Activated CD8-positive, alpha-beta memory T cell treated with anti-CD3 and anti-CD28 coated beads for 4 hours (primary cell): ENCODE results near the gene LPCAT1.

ENCODE experiments used
- DNase-seq, 2 donors: peaks; one replicate each; pipeline ENCODE4 v3.0.0-alpha.2; 2020; ENCODE audit warnings: low read depth in 2 of 2

LPCAT1 gene

DNA sequence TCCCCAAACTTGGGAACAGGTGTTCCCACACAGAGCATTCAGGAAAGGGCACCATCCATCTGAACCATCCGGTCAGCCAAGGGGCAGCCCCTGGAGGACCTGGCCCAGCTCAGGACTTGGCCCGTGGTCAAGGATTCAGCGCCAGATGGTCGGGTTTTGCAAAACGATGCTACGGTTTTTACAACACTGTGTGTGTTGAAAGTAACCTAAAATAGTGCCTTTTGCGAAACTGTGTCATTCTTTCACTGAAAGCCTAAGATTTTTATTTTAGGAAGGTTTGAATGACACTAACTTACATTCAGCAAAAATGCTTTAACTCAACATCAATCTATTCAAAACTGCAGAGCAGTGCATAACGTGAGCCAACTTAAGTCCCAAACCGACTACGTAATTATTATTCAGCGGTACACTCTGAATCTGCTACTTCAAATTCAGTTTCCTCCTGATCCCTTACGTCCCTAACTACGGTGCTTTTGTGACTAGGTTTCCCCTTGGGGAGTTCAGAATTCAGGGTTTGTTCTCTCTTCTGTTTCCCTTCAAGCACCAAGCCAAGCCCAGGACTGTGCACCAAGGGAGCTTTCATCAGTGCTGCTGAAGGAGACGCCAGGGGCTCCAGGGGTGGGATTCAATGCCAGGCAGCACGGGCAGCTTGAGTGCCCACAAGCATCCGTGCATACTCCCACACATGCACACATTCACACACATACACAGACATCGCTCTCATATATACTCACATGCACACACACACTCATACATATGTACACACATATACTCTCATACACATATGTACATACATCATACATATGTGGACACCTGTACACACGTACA, 25.8 kb downstream of the LPCAT1 start:
- DNase-seq: no peak

DNA sequence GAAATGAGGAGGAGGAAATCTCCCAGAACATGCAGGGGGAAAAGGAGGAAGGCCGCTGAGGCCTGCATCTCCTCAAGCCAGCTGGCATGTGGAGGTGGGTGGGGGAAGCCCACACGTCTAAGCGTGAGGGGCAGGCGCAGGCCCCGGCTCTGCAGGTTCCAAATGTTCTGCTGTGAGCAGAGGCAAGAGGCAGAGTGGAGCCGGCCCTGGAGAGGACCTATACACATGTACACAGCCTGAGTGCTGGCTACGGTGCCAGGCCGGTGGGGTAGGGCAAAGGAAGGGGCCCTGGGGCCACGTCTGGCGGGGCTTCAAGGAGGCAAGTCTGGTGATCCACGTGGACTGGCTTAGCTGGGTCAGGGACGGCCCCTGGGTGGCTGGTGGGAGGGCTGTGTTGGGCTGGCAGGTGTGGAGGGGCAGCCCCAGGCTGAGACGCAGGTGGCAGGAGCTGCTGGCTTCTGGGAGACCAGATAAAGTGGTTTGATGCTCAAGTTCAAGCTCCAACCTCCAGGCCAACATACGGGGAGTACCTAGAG, 26.4 kb downstream of the LPCAT1 start:
- no peak for DNase-seq

DNA sequence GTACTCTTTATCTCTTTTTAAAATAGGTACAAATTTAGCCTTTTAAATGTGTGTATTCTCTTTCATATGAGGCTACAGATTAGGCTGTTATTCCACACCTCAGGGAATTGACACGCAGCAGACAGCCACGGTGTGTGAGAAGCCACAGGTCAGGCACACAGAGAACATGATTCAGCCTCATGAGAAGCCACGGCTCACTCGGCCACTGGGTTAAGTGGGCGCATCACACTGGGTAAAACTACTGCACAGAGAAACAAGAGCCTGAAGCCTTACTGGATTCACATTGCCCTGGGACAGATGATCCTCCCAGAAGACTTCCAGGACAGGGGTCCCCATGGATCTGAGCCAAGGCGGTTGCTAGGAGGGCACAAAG, 28.2 kb downstream of the LPCAT1 start:
- no peak for DNase-seq

DNA sequence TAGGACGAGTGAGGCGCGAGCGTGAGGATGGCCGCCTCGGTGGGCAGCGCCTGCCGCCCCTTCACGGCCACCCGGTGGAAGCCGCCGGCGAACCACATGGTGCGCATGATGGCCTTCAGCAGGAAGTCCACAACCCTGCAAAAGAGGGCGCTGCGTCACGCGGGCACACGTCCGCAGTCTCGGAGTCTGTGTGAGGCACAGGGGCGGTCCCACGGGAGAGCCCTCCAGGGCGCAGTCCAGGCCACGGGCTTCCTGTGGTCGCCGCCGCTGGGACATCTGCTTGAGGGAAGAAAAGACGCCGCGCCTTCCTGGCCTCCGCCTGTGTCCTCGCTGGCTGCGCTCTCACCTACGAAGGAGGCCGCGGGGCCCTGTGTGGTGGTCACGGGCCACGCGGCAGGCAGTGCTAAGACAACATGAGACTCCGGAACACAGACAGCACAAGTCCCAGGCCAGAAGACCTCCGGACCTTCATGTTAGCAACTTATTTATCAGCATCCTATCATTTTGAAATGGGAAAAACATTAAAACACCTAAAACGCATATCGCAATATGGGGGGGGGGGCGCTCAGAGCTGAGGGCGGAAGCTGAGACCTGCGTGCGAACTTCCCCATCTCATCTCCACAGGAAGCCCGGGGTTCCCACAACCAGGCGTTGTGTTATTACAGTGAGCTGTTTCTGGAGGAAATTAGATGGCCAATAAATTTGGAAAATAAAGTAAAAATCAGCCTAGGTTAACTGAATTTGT, 28.8 kb downstream of the LPCAT1 start:
- DNase-seq: no peak

DNA sequence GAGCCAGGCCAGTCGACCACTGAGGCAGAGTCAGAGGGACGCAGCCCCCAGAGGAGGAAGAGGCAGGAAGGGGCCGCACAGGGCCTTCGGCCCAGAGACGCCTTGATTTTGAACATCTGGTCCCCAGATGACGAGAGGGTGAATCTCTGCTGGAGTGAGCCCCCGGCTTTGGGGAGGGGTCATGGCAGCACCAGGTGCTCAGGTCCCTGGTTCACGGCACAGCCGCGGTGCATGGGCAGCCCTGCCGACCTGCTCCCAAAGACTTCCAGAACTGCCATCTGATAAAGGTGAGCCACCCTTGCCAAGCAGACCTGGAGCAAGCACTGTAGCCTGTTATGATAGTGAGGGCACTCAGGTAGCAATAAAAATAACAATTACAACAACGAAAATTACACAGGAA, 29.8 kb downstream of the LPCAT1 start:
- no peak for DNase-seq

DNA sequence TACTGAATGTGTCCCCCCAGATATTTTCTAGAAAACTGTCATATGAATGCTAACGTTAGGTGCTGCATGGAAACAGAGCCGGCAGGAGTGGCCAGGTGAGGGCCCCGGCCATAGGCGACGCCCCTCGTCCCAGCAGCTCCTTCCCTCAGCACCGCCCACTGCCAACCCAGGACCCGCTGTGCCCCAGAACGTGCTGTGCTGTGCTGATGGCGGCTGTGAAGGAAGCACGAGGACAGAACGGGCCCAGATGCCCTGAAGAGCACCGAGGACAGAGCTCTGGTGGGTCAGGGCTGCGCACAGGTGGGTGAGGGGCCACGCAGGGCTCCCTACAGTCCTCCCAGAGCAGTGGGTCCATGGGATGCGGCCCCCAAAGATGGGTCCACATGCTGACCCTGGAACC, 30.3 kb downstream of the LPCAT1 start:
- no peak for DNase-seq

DNA sequence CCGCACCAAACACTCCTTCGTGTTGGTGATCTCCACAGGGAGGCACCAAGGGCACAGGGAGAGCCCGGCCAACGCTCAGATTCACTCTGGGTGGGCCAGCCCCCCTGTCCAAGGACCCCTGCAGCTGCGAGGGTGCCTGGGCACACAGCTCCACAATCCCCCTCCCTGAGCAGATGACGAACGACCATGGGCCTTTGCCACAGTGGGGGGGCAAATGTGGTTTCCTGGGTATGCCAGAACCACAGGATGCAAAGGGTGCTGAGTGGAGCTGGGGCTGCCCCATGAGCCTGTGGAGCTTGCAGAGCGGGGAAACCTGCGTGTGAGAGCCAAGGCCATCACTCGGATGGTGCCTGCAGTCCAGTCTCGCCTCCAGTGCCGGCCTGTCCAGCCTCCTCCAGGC, 31.0 kb downstream of the LPCAT1 start:
- DNase-seq: no peak

DNA sequence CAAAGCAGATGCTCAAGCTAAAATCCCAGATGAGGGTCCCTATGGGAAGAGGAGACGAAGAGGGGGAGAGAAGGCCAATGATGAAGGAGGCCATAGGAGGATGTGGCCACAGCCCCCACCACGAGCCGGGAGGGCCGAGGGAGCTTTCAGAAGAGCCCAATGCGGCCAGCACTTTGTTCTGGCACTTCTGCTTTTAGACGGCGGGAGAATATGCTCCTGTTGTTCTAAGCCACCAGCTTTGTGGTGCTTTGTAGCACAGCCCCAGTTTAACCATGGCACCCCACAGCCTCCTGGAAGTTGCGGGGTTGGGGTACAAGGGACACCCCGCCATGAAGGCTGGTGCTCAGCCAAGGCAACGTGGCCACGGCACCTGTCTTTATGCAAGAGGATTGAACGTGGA, 33.4 kb downstream of the LPCAT1 start:
- no peak for DNase-seq

DNA sequence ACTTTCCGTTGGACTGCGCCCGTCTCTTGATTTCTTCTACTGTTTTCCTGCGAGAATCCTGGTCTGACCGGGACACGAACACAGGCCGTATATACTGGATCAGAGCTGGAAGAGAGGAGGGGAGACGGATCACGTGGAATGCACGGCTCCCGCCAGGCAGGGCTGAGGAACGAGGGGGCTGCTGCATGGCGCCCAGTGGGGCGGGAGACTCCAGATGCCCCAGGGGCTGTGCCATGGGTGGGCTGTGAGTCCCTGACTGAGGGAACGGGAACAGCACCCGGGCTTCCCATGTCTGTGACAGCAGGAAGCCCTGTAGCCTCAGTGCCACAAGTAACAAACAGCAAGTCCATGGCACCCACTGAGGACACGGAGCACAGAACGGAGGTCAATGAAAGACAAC, 34.0 kb downstream of the LPCAT1 start:
- DNase-seq: no peak

DNA sequence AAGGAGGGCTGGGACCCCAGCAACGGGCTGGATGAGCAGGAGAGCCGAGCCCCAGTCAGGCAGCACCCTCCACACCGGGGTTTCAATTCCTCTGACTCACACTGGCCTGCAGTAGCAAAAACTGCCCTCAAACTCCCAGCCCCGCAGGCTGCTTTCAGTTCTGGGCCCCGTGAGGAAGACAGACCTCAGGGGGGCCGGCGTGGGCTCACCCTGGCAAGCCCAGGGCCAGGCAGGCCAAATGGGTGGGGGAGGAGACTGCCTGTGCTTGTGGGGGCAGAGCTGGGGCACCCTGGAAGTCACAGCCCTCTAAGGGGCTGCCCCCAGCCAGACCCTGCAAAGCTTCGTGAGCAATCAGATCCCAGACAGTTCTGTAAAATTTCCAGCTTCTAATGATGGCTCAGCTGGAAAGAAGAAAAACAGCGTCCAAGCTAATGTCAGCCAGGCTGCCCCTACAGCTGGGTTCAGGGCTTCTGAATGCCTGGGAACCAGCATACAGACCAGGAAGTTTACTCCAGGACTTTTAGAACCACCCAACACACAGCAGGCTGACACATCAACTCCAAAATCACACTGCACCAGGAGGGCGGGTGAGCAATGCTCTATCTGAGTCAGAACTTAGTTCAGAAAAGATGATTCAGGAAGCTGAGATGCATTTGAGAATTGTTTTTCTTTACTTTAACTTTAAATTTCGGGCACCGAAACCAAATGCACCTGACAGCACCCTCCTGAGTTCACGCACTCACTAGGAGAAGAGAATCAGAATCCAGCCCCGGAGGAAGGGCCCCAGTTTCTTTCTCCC, 34.7 kb downstream of the LPCAT1 start:
- DNase-seq: no peak

DNA sequence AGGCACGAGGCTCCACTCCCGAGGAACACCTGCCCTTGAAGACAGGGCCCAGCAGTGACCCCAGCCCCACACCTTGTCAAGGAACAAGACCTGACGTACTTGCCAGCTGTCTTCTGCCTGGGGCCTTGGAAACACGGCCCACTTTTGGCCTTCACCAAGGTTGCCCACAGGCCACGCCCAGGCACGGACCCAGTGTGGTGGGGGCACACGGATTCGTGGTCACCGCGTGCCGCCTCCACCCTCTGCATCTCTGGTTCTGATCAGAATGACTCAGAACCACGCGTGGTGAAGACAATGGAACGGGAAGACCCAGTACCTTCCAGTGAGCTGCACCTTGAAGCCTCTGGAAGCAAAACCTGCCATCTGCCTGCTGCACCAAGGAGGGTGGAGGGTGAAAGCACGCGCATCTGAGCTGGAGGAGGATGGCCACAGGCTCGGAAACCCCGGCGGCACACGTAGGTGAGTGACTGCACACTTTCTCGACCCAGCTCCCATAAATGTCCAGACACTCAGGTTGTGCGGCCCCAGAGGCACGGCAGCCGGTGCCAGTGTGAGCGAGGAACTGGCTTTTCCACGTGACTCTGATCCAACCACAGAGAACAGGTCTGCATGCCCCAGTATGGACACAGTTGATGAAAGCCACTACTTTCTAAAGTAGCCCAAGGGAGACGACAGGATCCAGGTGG, 36.5 kb downstream of the LPCAT1 start:
- DNase-seq: no peak

DNA sequence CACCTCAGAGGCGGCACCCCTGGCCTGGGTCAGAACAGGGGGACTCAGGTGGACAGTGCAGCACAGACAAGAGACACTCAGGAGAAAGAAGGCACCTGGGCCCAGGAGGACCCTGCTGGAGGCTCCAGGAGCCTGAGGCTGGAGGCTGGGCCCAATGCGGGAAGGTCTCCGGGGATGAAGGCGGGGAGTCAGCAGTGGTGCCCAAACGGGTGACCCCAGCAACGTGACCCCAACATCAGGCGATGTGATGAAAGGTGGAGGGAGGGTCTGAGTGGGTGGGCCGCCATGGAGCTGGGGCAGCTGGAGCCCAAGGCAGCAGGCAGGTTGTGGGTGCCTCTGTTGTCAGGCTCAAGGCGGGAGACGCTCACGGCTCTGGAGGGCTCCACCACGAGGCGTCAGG, 37.5 kb downstream of the LPCAT1 start:
- DNase-seq: no peak

DNA sequence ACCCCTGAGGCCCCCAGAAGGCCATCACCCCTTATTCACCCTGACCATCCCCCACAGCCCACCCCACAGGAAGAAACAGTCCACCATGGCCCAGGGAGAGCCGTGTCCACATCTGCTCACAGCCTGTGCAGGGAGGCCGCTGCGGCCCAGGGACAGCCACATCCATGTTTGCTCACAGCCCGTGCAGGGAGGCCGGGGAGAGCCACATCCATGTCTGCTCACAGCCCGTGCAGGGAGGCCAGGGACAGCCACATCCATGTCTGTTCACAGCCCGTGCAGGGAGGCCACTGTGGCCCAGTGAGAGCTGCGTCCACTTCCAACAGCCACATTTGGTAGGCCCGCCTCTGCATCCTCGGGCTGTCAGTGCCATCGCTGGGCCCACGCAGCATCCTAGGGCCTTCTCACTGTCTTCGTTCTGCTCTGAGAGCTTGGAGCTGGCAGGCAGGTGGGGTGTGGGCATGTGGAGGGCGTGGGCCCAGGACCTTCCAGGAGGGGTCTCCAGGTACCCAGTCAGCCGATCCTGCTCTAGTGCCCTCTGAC, 38.1 kb downstream of the LPCAT1 start:
- no peak for DNase-seq

DNA sequence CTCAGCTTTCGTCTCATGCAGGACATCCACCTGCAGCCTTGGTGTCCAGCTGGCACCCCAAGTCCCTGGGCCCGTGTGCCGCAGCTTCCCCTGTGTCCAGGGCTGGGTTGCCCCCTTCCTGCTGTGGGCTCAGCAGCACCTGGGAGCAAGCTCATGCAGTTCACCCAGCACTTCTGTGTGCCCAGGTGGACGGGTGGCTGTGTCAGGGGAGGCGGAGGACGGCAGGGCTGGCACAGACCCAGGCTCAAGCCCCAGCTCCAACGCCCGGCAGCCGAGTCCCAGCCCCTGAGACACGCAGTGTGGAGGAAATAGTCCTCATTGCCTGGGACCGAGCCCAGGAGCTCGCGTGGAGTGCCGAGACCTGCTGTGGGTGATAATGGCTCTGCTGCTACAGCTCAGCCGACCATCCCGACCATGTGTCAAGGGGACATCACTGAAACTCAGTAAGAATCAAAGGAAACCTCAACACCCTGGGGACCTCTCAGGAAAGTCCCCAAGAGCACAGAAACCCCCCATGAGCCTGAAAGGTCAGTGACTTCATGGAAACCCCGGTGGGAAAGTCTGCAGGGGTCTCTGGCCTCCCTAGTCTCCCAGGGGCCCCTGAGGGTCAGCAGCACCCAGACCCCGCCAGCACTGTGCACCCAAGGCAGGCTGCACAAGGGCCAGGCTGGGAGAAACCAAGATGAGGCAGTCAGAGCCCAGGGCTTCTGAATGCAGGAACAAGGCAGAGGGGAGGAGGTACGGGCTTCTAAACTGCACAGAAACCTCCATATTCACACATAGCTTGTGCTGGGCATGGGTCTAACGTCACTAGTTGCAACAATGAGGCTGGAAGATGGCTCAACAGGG, 38.8 kb downstream of the LPCAT1 start:
- DNase-seq: no peak

DNA sequence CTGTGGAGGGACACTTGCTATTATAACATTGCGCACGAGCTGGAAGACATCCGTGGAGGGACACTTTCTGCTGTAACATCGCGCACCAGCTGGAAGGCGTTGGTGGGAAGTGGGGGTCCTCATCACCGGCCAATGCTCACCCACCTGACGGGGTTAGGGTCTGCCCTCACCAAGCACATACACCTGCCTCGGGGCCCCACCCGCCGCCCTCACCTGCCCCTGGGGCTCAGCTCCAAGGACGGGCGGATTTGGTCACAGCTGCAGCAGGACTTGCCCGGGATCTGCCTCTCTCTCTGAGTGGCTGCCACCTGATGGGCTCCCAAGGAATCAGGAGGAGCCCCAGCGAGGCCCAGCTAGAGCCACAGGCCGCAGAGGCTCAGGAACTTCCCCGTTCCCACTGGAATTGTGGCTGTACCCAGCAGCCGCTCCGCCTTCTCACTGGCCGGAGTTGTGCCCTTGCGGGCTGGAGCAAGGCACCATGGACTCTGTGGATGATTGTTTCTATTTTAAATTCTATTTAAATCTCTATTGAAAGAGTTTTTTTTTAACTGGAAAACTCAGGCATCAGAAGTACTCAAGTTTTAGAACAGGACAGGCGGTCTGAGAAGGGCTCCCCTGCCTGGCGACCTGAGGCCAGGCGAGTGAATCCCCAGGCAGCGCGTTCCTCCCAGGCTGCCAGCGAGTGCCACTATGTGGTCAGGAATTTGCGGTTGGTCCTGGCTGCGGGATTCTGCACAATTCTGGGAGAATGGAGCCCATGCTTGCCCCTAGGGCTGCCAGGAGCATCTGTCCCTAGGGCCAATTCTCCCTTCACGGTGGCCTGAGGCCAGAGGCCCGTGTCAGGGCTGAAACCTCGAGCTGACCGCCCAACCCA, 39.7 kb downstream of the LPCAT1 start:
- DNase-seq: no peak

DNA sequence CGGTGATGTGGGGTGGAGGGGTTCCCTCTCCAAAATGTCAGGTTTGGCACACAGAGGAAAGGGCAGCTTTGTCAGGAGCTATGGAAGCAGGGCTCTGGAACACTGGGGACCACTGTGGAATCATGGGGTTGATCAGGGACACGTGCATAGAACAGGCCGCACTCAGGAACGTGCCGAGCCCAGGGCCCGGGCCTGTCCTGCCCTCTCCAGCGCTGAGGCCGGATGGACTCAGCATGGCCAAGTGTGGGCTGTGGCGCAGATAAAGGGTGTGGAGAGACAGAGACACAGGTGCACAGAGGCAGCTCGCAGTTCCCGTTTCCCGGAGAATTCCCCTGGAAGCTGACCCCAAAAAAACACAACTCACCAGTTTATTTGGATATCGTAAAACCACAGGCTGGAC, 40.7 kb downstream of the LPCAT1 start:
- no peak for DNase-seq

DNA sequence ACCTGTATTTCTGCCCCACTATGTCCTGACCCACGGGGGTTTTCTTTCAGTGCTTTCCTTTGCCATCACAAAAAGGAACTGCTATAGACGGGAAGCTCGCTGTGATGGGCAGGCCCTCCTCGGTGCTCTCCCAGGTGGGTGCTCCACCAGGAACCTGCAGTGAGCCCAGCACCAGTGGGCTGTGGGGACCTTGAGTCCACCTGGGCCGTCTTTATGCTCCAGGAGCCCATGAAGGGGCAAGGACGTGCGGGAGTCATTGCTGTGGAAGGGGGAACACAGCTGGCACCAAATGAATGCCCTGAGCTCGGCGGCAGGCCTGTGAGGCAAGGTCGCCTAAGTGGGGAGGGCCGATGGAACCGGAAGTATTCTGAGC, 41.8 kb downstream of the LPCAT1 start:
- no peak for DNase-seq

DNA sequence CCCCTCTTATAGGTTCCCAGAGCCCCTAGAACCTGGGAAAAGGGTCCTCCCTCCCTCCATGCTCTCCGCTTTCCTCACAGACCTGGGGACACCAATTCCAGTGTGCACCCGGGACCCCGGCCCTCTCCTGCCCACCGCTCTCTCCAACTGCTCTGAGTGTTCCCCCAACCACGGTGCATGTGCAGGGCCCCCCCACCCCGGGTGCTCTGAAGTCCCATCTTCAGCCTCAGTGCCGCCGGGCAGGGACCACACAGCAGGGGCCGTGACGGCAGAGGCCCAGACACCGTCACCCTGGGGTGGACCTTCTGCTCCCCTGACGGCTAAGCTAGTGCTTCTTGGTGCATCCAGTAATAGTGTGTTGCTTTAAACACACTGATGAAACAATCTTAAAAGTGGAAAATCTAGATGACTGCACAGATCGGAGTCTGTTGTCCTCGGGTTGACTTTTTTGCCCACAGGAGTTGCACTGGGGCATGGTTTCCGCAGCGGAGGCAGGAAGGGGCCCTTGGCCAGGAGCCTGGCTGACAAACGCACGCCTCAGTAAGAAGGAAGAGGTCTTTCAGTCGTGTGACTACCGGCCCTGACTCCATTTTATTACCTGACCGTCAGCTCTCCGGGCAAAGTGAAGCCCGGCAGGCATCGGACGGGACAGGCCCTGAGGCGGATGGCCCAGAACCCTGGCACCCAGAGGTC, 42.3 kb downstream of the LPCAT1 start:
- DNase-seq: no peak

DNA sequence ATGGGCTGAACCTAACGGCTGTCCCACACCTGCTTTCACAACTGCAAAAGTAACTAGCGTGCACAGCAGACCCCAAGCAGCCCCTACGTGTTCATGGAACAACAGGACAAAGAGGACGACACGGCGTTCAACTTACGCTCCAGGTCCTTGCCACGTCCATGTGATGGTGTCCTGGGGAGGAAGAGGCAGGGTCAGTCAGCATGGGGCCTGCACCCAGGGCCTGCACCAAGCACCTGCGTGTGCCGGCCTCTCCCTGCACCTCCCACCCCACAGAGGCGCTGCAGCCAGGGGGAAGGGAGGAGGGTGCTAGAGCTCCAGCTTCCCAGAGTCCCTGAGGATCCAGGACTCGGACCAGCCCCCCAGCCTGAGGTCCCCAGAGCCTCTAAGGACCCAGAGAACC, 43.0 kb downstream of the LPCAT1 start:
- no peak for DNase-seq
